Heart right ventricle (tissue), 16 donors: ENCODE results near the gene QPCTL. TPM values are rescaled to one million over a fixed set of nuclear protein-coding genes. Genes with fewer than 3 reads are reported as not detected.

Experiments used
- ATAC-seq, 8 donors: fragments of 200-7000 bp; cut with Tn5 transposase; one replicate each; pipeline ENCODE4 v1.9.1; 2020; ENCODE audit warnings: mild to moderate bottlenecking in 8 of 8, moderate library complexity in 8 of 8, moderate number of reproducible peaks in 1 of 8
- DNase-seq, 2 donors: peaks; one replicate each; pipeline ENCODE4 v3.0.0-alpha.2; 2020
- H3K27ac ChIP-seq, 10 donors: fragments of 200-600 bp; sonication (generic) in 2 of 10; one replicate each; pipeline versions ENCODE4 v1.5.0 to v1.8.0; 2020 to 2022; ENCODE audit warnings: mild to moderate bottlenecking in 3 of 10
- H3K27me3 ChIP-seq, 7 donors: fragments of 200-600 bp; one replicate each; pipeline ENCODE4 v1.8.0; 2021 to 2022; ENCODE audit warnings: mild to moderate bottlenecking in 2 of 7
- H3K36me3 ChIP-seq, 9 donors: fragments of 200-600 bp; sonication (generic) in 1 of 9; one replicate each; pipeline versions ENCODE4 v1.5.0 to v1.8.0; 2020 to 2022; ENCODE audit warnings: mild to moderate bottlenecking in 2 of 9
- H3K4me1 ChIP-seq, 9 donors: fragments of 200-600 bp; sonication (generic) in 1 of 9; one replicate each; pipeline versions ENCODE4 v1.5.0 to v1.8.0; 2020 to 2022; ENCODE audit warnings: mild to moderate bottlenecking in 4 of 9
- H3K4me3 ChIP-seq, 10 donors: fragments of 200-600 bp; sonication (generic) in 2 of 10; one replicate each; pipeline versions ENCODE4 v1.5.0 to v1.8.0; 2020 to 2022; ENCODE audit warnings: mild to moderate bottlenecking in 7 of 10, moderate library complexity in 2 of 10
- H3K9me3 ChIP-seq, 11 donors: fragments of 200-600 bp in 10 of 11; sonication (generic) in 2 of 11; one replicate each; pipeline versions ENCODE4 v1.5.0 to v1.8.0; 2013 to 2022; ENCODE audit warnings: mild to moderate bottlenecking in 2 of 11, control low read depth in 1 of 11, moderate library complexity in 1 of 11
- CTCF ChIP-seq, 9 donors: fragments of 200-600 bp; sonication (generic) in 2 of 9; IDR thresholded peaks; one replicate each; pipeline versions ENCODE4 v1.5.0 to v1.8.0; 2021 to 2022; ENCODE audit warnings: antibody characterized with exemption in 9 of 9, mild to moderate bottlenecking in 5 of 9, moderate library complexity in 1 of 9
- WGBS, 2 donors: extraction: QIAGEN DNeasy Blood & Tissue Kit; methylation state at CpG; one replicate each; pipeline ENCODE4 v1.1.7; 2013; ENCODE audit warnings: inconsistent platforms in 1 of 2; 5-methylcytosine and 5-hydroxymethylcytosine counted together
- intact Hi-C, 10 donors: fragments of 100-400 bp; cut with DNase I; formaldehyde crosslinking; loops; one replicate each; pipeline versions ENCODE4 v1.11.1 to v1.14.2; 2022
- polyA plus RNA-seq, 2 donors: library from polyadenylated mRNA; stranded (reverse); fragments of 200-250 nt; gene quantifications; one replicate each; pipeline ENCODE4 v1.2.3, GENCODE V29; 2013
- total RNA-seq, 10 donors: library from RNA; stranded (reverse); fragmentation: NEBNext Ultra II Directional in 3 of 10; extraction: Animal tissue kit (Norgen Biotek cat#: 25700) in 3 of 10; gene quantifications; one replicate each; pipeline versions ENCODE4 v1.2.1 to v1.2.4, GENCODE V29; 2021 to 2023
- donor health status: Arrhythmogenic right ventricular cardiomyopathy.
- donor health status: ischemic (EF 13 %, LVEDD 7.1; RV severe dilation, severe dysfunction).
- donor health status: healthy with polysubstance abuse.
- donor health status: DM: no; HTN: yes; CAD: no.
- donor health status: DM: no; HTN: no; CAD: no.
- donor health status: ischemic (EF 25% LVEDD 6.9; RV normal size, moderate dysfunction).
- donor health status: ischemic (EF 25% LVEDD 5.7; RV mildly dilated, moderate dysfunction).
- donor health status: healthy.
- donor health status: DM: yes; HTN: yes; CAD: no.
- donor health status: Ischemic cardiomyopathy.
- donor health status: ischemic (EF 35%, LVEDD 5.7; RV mildly dilated, moderate dysfunction).
- donor health status: nonischemic (EF 11% LVEDD 7.7; RV severe dilation, severe dysfunction).
- donor health status: DM: yes; HTN: yes; CAD: no.
- donor health status: PGD.
- donor health status: ischemic (EF 29% LVEDD 5.4; RV normal size, mild dysfunction).
- donor health status: nonischemic (EF 23%, LVEDD 6.1; RV moderate dilation, normal function).

Gene QPCTL
- total and polyA plus RNA-seq, 12 donors = 1.8 to 4.5 (median 2.6) TPM

- Histone ChIP-seq H3K36me3 (peaks cover 0 to 35% (median 5%) of the 10 kb centered on the region in 9 donors), H3K9me3 (no peaks in the 10 kb centered on the region), H3K4me3 (no peak overlapping the region), H3K27ac (no peak overlapping the region), H3K27me3 (no peaks in the 10 kb centered on the region), H3K4me1 (peaks cover 0 to 9% (median 0%) of the 10 kb centered on the region in 9 donors)
- no peak for TF ChIP-seq CTCF (IDR thresholded peaks at IDR 0.05)
- WGBS, 2 donors = 91 to 93% methylated on average over 9 of the region's 9 CpGs
- no peak for ATAC-seq
- intact Hi-C loops = no loop called here
- no peak for DNase-seq
These were observed 12.6 kb downstream of the QPCTL start for GRCh38 chr19:45705115-45705514.

- intact Hi-C loops = no loop called here
- WGBS, 2 donors = 91 to 96% methylated on average over 12 of the region's 12 CpGs
These were observed 13.4 kb downstream of the QPCTL start for GRCh38 chr19:45705710-45706415.

GRCh38 chr19:45710356-45711130 lies 18.1 kb downstream of the QPCTL start:
- DNase-seq (no peak), ATAC-seq (no peak)
- Histone ChIP-seq H3K9me3 (no peaks in the 10 kb centered on the region), H3K4me3 (no peak overlapping the region), H3K36me3 (peaks cover 0 to 36% (median 15%) of the 10 kb centered on the region in 9 donors), H3K27ac (peak overlapping the region in 1 of 10 donors; percentile 15), H3K27me3 (no peaks in the 10 kb centered on the region), H3K4me1 (peaks cover 0 to 11% (median 0%) of the 10 kb centered on the region in 9 donors)
- WGBS, 2 donors = 74% methylated on average over 10 of the region's 10 CpGs
- intact Hi-C loops = no loop called here
- no peak for TF ChIP-seq CTCF (IDR thresholded peaks at IDR 0.05)

More at GRCh38 chr19:45705710-45706415, 13.4 kb downstream of the QPCTL start:
- H3K27ac ChIP-seq = no peak overlapping the region
- DNase-seq (no peak), ATAC-seq (no peak)
- no peak for TF ChIP-seq CTCF (IDR thresholded peaks at IDR 0.05)
- peaks cover 0 to 40% (median 5%) of the 10 kb centered on the region in 9 donors for H3K36me3 ChIP-seq
- no peaks in the 10 kb centered on the region for H3K9me3 ChIP-seq
- H3K4me3 ChIP-seq = no peak overlapping the region
- no peaks in the 10 kb centered on the region for H3K27me3 ChIP-seq
- peaks cover 0 to 9% (median 0%) of the 10 kb centered on the region in 9 donors for H3K4me1 ChIP-seq

- no peaks in the 10 kb centered on the region for H3K9me3 ChIP-seq
- peaks cover 0 to 36% (median 15%) of the 10 kb centered on the region in 9 donors for H3K36me3 ChIP-seq
- no peak overlapping the region for H3K27ac ChIP-seq
- no peaks in the 10 kb centered on the region for H3K27me3 ChIP-seq
- H3K4me1 ChIP-seq = peaks cover 0 to 15% (median 11%) of the 10 kb centered on the region in 9 donors
- DNase-seq (no peak), ATAC-seq (no peak)
- no peak overlapping the region for H3K4me3 ChIP-seq
- intact Hi-C loops = no loop called here
- 89 to 90% methylated on average over 70 to 76 of the region's 76 CpGs for WGBS, 2 donors
- TF ChIP-seq CTCF (IDR thresholded peaks at IDR 0.05) = no peak
These were observed 19.6 kb downstream of the QPCTL start for GRCh38 chr19:45711851-45712698.
